ENCODE measurements around the gene OR10A6. TPM values are rescaled to one million over a fixed set of nuclear protein-coding genes. Genes with fewer than 3 reads are reported as not detected.

The OR10A6 gene
- total RNA-seq, 2 experiments from 2014 or later, result not detected

GRCh38 chr11:7941608-7942007, 10.5 kb upstream of the OR10A6 start, which contains the start of gene OR10A3:
Gene OR10A3 (minus strand): TSS chr11:7941708. CDS start chr11:7939520, 2,188 bp downstream.
- no peak for ATAC-seq
- H3K4me3 Mint-ChIP-seq, result no peak within 1 kb of the TSS
- DNase-seq, result no peak
- ChIA-PET CTCF (no interaction called here), POLR2A (no interaction called here)
- H3K27me3 Mint-ChIP-seq, result peaks cover 3% of the 10 kb centered on the region
- TF ChIP-seq CTCF (IDR thresholded peaks at IDR 0.05), result no peak
- peaks cover 9% of the 10 kb centered on the region for H3K9me3 Mint-ChIP-seq
- H3K36me3 Mint-ChIP-seq (ENCODE audit: low read depth), result no peaks in the 10 kb centered on the region
- H3K4me1 Mint-ChIP-seq (ENCODE audit: low read depth), result no peaks in the 10 kb centered on the region
- intact Hi-C loops (cut with micrococcal nuclease), result no loop called here
- H3K27ac Mint-ChIP-seq, result no peak within 1 kb of the TSS

- Mint-ChIP-seq H3K4me3 (no peak overlapping the region), H3K4me1 (ENCODE audit: low read depth) (no peaks in the 10 kb centered on the region), H3K27ac (no peak overlapping the region), H3K36me3 (ENCODE audit: low read depth) (no peaks in the 10 kb centered on the region), H3K9me3 (peaks cover 9% of the 10 kb centered on the region), H3K27me3 (peaks cover 7% of the 10 kb centered on the region)
- ATAC-seq (no peak), DNase-seq (no peak)
- no peak for TF ChIP-seq CTCF (IDR thresholded peaks at IDR 0.05)
- intact Hi-C loops (cut with micrococcal nuclease), result no loop called here
- POLR2A ChIA-PET, result no interaction called here
- CTCF ChIA-PET, result no interaction called here
These were observed 10.1 kb upstream of the OR10A6 start for GRCh38 chr11:7941146-7941545.

GRCh38 chr11:7936615-7937014, 5.5 kb upstream of the OR10A6 start:
- Mint-ChIP-seq H3K27me3 (peaks cover 21% of the 10 kb centered on the region), H3K36me3 (ENCODE audit: low read depth) (no peaks in the 10 kb centered on the region), H3K4me1 (ENCODE audit: low read depth) (no peaks in the 10 kb centered on the region), H3K27ac (no peak overlapping the region), H3K4me3 (no peak overlapping the region), H3K9me3 (no peaks in the 10 kb centered on the region)
- POLR2A ChIA-PET, result no interaction called here
- no peak for ATAC-seq
- CTCF ChIA-PET, result no interaction called here
- no peak for TF ChIP-seq CTCF (IDR thresholded peaks at IDR 0.05)
- intact Hi-C loops (cut with micrococcal nuclease), result no loop called here
- no peak for DNase-seq

- Mint-ChIP-seq H3K36me3 (ENCODE audit: low read depth) (no peaks in the 10 kb centered on the region), H3K27me3 (peaks cover 12% of the 10 kb centered on the region), H3K4me3 (no peak overlapping the region), H3K27ac (no peak overlapping the region), H3K9me3 (no peaks in the 10 kb centered on the region), H3K4me1 (ENCODE audit: low read depth) (no peaks in the 10 kb centered on the region)
- CTCF ChIA-PET, result no interaction called here
- DNase-seq (no peak), ATAC-seq (no peak)
- intact Hi-C loops (cut with micrococcal nuclease), result no loop called here
- TF ChIP-seq CTCF (IDR thresholded peaks at IDR 0.05), result no peak
- POLR2A ChIA-PET, result no interaction called here
These were observed 3.4 kb downstream of the OR10A6 start for GRCh38 chr11:7927635-7928034.

GRCh38 chr11:7924536-7924935, 6.5 kb downstream of the OR10A6 start:
- intact Hi-C loops (cut with micrococcal nuclease), result no loop called here
- CTCF ChIA-PET, result interaction anchor here (1.0 kb wide), 1 partner anchor 62 kb away, joined by 3 read pairs; the partner anchor contains the start of gene EIF3F
- no peaks in the 10 kb centered on the region for H3K9me3 Mint-ChIP-seq
- H3K4me1 Mint-ChIP-seq (ENCODE audit: low read depth), result no peaks in the 10 kb centered on the region
- no peak for TF ChIP-seq CTCF (IDR thresholded peaks at IDR 0.05)
- peaks cover 7% of the 10 kb centered on the region for H3K27me3 Mint-ChIP-seq
- POLR2A ChIA-PET, result no interaction called here
- no peak for ATAC-seq
- no peaks in the 10 kb centered on the region for H3K36me3 Mint-ChIP-seq (ENCODE audit: low read depth)
- H3K27ac Mint-ChIP-seq, result no peak overlapping the region
- DNase-seq, result no peak
- no peak overlapping the region for H3K4me3 Mint-ChIP-seq
